Muscle of leg (tissue), 11 donors: ENCODE data around the gene MTCL1. TPM values are rescaled to one million over a fixed set of nuclear protein-coding genes. Genes with fewer than 3 reads are reported as not detected.
A peak's percentile ranks its signal among the peaks of the same experiment; 100 is the strongest.

ENCODE experiments used
- DNase-seq: peaks from one replicate; pipeline ENCODE4 v3.0.0; 2013
- H3K27ac ChIP-seq: one replicate; pipeline ENCODE4 v1.5.1; 2013; ENCODE audit warnings: mild to moderate bottlenecking, low read length, control low read depth
- H3K27me3 ChIP-seq: one replicate; pipeline ENCODE4 v1.6.1; 2013; ENCODE audit warnings: low read length; ENCODE audit not compliant: control insufficient read depth, insufficient read depth
- H3K36me3 ChIP-seq: one replicate; pipeline ENCODE4 v1.6.1; 2013; ENCODE audit warnings: low read length; ENCODE audit not compliant: control insufficient read depth, insufficient read depth
- H3K4me1 ChIP-seq: one replicate; pipeline ENCODE4 v1.6.1; 2013; ENCODE audit warnings: low read length; ENCODE audit not compliant: control insufficient read depth, insufficient read depth
- H3K4me3 ChIP-seq: one replicate; pipeline ENCODE4 v1.5.1; 2013; ENCODE audit warnings: low read length, control low read depth
- H3K9me3 ChIP-seq: replicated peaks from 2 replicates; pipeline ENCODE4 v1.6.1; 2013; ENCODE audit warnings: low read depth, low read length; ENCODE audit not compliant: control insufficient read depth
- WGBS: methylation state at CpG from one replicate; pipeline ENCODE4 v1.1.5; 2013; ENCODE audit warnings: missing lambda C conversion rate; ENCODE audit not compliant: insufficient coverage; 5-methylcytosine and 5-hydroxymethylcytosine counted together
- polyA plus RNA-seq, 8 donors: library from polyadenylated mRNA; unstranded; fragments of 120-200 nt; gene quantifications; one replicate each; pipeline versions ENCODE4 v1.2.1 to v1.2.3, GENCODE V29; 2013; ENCODE audit warnings: inconsistent platforms in 1 of 8, low replicate concordance in 1 of 8; ENCODE audit not compliant: insufficient read length in 8 of 8, insufficient read depth in 1 of 8
- total RNA-seq: library from RNA; stranded (reverse); fragments of 120-200 nt; gene quantifications from one replicate; pipeline ENCODE4 v1.2.4, GENCODE V29; 2013

Gene MTCL1
- total and polyA plus RNA-seq, 9 donors = 14.9 to 45.4 (median 22.8) TPM

GRCh38 chr18:8788503-8789429 lies 83.4 kb downstream of the MTCL1 start:
- H3K4me3 ChIP-seq = no peak overlapping the region
- no peak for DNase-seq
- peaks cover 36% of the 10 kb centered on the region for H3K36me3 ChIP-seq
- no peak overlapping the region for H3K27ac ChIP-seq
- peaks cover 17% of the 10 kb centered on the region for H3K4me1 ChIP-seq
- WGBS = 73% methylated on average over 5 of the region's 13 CpGs
- H3K27me3 ChIP-seq = no peaks in the 10 kb centered on the region
- no peaks in the 10 kb centered on the region for H3K9me3 ChIP-seq

DNA sequence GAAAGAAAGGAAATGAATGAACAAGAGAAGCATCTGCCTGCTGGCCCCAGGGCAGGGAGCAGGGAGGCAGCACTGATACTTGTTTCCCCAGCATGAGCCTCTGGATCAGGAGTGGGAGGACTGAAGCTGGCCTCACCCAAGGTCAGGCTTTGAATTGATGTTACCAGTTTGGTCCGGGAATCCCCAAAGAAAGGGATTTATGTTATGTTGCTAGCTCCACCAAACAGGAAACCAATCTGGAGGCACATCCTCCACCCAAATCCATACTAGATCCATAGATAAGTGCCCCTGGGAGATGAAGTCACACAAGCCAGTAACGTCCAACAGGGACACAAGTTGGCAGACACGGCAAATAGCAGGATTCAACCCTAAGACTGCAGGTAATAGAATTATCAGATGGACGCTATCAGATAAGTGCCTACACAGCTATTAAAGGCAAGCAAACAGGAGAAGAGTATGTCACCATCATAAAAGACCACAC lies 85.9 kb downstream of the MTCL1 start:
- Histone ChIP-seq H3K4me3 (no peak overlapping the region), H3K4me1 (peaks cover 25% of the 10 kb centered on the region), H3K9me3 (no peaks in the 10 kb centered on the region), H3K27ac (no peak overlapping the region), H3K36me3 (peaks cover 19% of the 10 kb centered on the region), H3K27me3 (no peaks in the 10 kb centered on the region)
- no peak for DNase-seq
- no CpG with 5 or more reads among the region's 4 CpGs for WGBS

GRCh38 chr18:8792688-8793316 lies 87.4 kb downstream of the MTCL1 start:
- Histone ChIP-seq H3K4me1 (peaks cover 25% of the 10 kb centered on the region), H3K9me3 (no peaks in the 10 kb centered on the region), H3K27me3 (no peaks in the 10 kb centered on the region), H3K27ac (no peak overlapping the region), H3K4me3 (no peak overlapping the region), H3K36me3 (peaks cover 10% of the 10 kb centered on the region)
- no peak for DNase-seq
- 74% methylated on average over 14 of the region's 16 CpGs for WGBS

DNA sequence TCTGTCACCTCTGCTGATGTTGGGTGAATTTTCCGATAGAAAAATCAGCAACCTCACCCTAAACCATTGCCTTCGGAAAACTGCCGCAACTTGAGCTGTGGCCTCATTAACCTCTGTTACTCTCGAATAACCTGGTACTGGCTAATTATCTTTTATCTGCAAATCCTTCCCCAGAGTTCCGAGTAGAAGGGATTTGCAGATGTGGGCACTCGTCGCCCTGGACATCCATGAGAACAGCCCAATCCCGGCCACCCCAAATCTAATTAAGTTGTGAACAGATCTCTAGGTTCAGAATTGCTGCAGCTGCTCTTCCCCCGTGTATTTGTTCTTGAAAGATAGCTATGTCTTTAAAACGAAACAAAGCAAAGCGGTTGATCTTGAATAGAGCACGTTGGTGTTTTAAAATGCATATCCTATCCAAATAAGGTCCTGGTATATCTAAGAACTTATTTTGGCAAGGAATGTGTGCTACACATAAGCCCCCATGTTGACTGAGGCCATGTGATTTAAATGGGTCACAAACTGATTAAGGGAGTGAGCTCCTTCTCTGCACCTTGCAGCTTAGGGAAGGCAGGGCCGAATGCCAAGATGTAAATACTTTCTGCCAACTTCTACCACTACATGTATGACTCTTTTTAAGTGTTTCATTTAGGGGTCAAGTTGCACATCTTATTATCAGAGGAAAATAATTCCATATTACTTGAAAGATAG lies 88.2 kb downstream of the MTCL1 start:
- 81% methylated on average over 6 of the region's 13 CpGs for WGBS
- peaks cover 7% of the 10 kb centered on the region for H3K36me3 ChIP-seq
- no peaks in the 10 kb centered on the region for H3K27me3 ChIP-seq
- H3K4me3 ChIP-seq = no peak overlapping the region
- no peaks in the 10 kb centered on the region for H3K9me3 ChIP-seq
- H3K27ac ChIP-seq = no peak overlapping the region
- DNase-seq = no peak
- peaks cover 26% of the 10 kb centered on the region for H3K4me1 ChIP-seq

- Histone ChIP-seq H3K27ac (no peak overlapping the region), H3K27me3 (no peaks in the 10 kb centered on the region), H3K4me1 (peaks cover 28% of the 10 kb centered on the region), H3K36me3 (peaks cover 7% of the 10 kb centered on the region), H3K9me3 (no peaks in the 10 kb centered on the region), H3K4me3 (no peak overlapping the region)
- 75% methylated on average over 10 of the region's 12 CpGs for WGBS
- no peak for DNase-seq
Measured at GRCh38 chr18:8794156-8794933, 89.0 kb downstream of the MTCL1 start.

DNA sequence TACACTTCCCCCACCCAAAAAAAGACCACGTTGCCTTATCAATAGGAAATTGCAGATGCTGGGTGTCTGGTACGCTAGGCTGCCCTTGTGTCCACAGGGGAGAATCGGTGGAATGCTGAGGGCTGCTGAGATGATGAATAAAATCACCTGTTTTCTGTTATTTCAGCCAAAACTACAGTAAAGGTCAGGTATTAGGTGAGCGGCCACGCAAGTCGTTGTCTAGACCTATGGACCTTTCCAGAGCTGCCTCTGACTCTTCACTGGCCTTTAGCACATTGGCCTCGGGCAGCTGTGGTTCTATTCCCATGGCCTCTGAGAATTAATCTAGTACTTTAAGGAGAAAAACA lies 89.6 kb downstream of the MTCL1 start:
- H3K9me3 ChIP-seq = no peaks in the 10 kb centered on the region
- 88% methylated on average over 5 of the region's 7 CpGs for WGBS
- no peak overlapping the region for H3K27ac ChIP-seq
- peaks cover 34% of the 10 kb centered on the region for H3K4me1 ChIP-seq
- no peak for DNase-seq
- no peak overlapping the region for H3K4me3 ChIP-seq
- no peaks in the 10 kb centered on the region for H3K27me3 ChIP-seq
- H3K36me3 ChIP-seq = peaks cover 7% of the 10 kb centered on the region

GRCh38 chr18:8795586-8796325 lies 90.4 kb downstream of the MTCL1 start:
- WGBS = 79% methylated on average over 2 of the region's 10 CpGs
- no peak for DNase-seq
- H3K27me3 ChIP-seq = no peaks in the 10 kb centered on the region

GRCh38 chr18:8797206-8797605 lies 91.8 kb downstream of the MTCL1 start:
- Histone ChIP-seq H3K9me3 (no peaks in the 10 kb centered on the region), H3K4me3 (no peak overlapping the region), H3K4me1 (peaks cover 56% of the 10 kb centered on the region), H3K27ac (no peak overlapping the region), H3K27me3 (no peaks in the 10 kb centered on the region), H3K36me3 (peaks cover 7% of the 10 kb centered on the region)
- no peak for DNase-seq
- 47% methylated on average over 4 of the region's 7 CpGs for WGBS

More at GRCh38 chr18:8795586-8796325, 90.4 kb downstream of the MTCL1 start:
- no peak overlapping the region for H3K27ac ChIP-seq
- no peaks in the 10 kb centered on the region for H3K9me3 ChIP-seq
- peaks cover 42% of the 10 kb centered on the region for H3K4me1 ChIP-seq
- H3K36me3 ChIP-seq = peaks cover 7% of the 10 kb centered on the region
- no peak overlapping the region for H3K4me3 ChIP-seq

GRCh38 chr18:8799001-8799400 lies 93.6 kb downstream of the MTCL1 start:
- peak overlapping the region; percentile 94 for H3K27ac ChIP-seq
- peaks cover 5% of the 10 kb centered on the region for H3K36me3 ChIP-seq
- H3K4me1 ChIP-seq = peaks cover 57% of the 10 kb centered on the region
- peak; percentile 80 for DNase-seq
- no peaks in the 10 kb centered on the region for H3K9me3 ChIP-seq
- no peaks in the 10 kb centered on the region for H3K27me3 ChIP-seq
- 25% methylated on average over 9 of the region's 11 CpGs for WGBS
- no peak overlapping the region for H3K4me3 ChIP-seq
